ENCODE data around the gene ARHGAP10.

- TF ChIP-seq EZH2 (IDR thresholded peaks at IDR 0.05) (no peak), POLR2AphosphoS5 (IDR thresholded peaks at IDR 0.05; ENCODE audit: borderline replicate concordance, low read depth, low read length) (no peak), FOXP2 (optimal IDR thresholded peaks at IDR 0.05; ENCODE audit: control extremely low read depth, extremely low read length, insufficient read depth) (no peak)
Measured at GRCh38 chr4:148081267-148081666, 349.4 kb downstream of the ARHGAP10 start.
